Esophagus squamous epithelium (tissue), 5 donors: Measurements from ENCODE around the gene RSU1. TPM values are rescaled to one million over a fixed set of nuclear protein-coding genes. Genes with fewer than 3 reads are reported as not detected.

ENCODE experiments used
- DNase-seq: peaks from one replicate; lab custom pipeline; 2025; lab: John Stamatoyannopoulos, UW
- H3K27ac ChIP-seq, 4 donors: fragments of 200-600 bp; sonication (generic); one replicate each; pipeline ENCODE4 v1.5.1; 2016 to 2019; ENCODE audit warnings: mild to moderate bottlenecking in 1 of 4
- H3K27me3 ChIP-seq, 4 donors: fragments of 200-600 bp; sonication (generic); 1 replicate in 3 of 4; 2 replicates in 1 of 4; pipeline versions ENCODE4 v1.5.1 to v1.6.0; 2017 to 2021; ENCODE audit warnings: antibody characterized with exemption in 1 of 4
- H3K36me3 ChIP-seq, 3 donors: fragments of 200-600 bp; sonication (generic); one replicate each; pipeline ENCODE4 v1.5.1; 2016 to 2019
- H3K4me1 ChIP-seq, 3 donors: fragments of 200-600 bp; sonication (generic); one replicate each; pipeline ENCODE4 v1.5.1; 2017 to 2019
- H3K4me3 ChIP-seq, 4 donors: fragments of 200-600 bp; sonication (generic); 1 replicate in 3 of 4; 2 replicates in 1 of 4; pipeline ENCODE4 v1.5.1; 2016 to 2019; ENCODE audit warnings: mild to moderate bottlenecking in 2 of 4, moderate library complexity in 1 of 4
- H3K9me3 ChIP-seq, 3 donors: fragments of 200-600 bp; sonication (generic); one replicate each; pipeline ENCODE4 v1.5.1; 2016 to 2019
- POLR2A ChIP-seq, 4 donors: fragments of 450-650 bp; IDR thresholded peaks; one replicate each; pipeline ENCODE4 v1.6.1; 2017; ENCODE audit warnings: antibody characterized with exemption in 4 of 4, mild to moderate bottlenecking in 4 of 4, moderate library complexity in 3 of 4
- WGBS, 2 donors: methylation state at CpG; one replicate each; pipeline ENCODE4 v1.1.5; 2018; 5-methylcytosine and 5-hydroxymethylcytosine counted together
- intact Hi-C: fragments of 100-400 bp; cut with DNase I; formaldehyde crosslinking; loops from one replicate; pipeline ENCODE4 v1.15.0; 2022
- total RNA-seq, 4 donors: library from RNA; depleted of rRNA; stranded (reverse); fragments of >200 nt; gene quantifications; one replicate each; pipeline ENCODE4 v1.1.0, GENCODE V29; 2016
- TF ChIP-seq, protein P1 (sequence below), 6 experiments: fragments of 450-650 bp in 4 of 6; fragments of 200-600 bp in 2 of 6; sonication (generic) in 2 of 6; IDR thresholded peaks; one replicate each; pipeline ENCODE4 v1.5.1; 2016 to 2019; ENCODE audit warnings: antibody characterized with exemption in 6 of 6, mild to moderate bottlenecking in 4 of 6, moderate library complexity in 4 of 6
- donor health status: DM: yes; HTN: yes; CAD: no.

RSU1 gene
- total RNA-seq, 4 donors from 2014 or later = 43.5 to 61.5 (median 51.3) TPM

DNA sequence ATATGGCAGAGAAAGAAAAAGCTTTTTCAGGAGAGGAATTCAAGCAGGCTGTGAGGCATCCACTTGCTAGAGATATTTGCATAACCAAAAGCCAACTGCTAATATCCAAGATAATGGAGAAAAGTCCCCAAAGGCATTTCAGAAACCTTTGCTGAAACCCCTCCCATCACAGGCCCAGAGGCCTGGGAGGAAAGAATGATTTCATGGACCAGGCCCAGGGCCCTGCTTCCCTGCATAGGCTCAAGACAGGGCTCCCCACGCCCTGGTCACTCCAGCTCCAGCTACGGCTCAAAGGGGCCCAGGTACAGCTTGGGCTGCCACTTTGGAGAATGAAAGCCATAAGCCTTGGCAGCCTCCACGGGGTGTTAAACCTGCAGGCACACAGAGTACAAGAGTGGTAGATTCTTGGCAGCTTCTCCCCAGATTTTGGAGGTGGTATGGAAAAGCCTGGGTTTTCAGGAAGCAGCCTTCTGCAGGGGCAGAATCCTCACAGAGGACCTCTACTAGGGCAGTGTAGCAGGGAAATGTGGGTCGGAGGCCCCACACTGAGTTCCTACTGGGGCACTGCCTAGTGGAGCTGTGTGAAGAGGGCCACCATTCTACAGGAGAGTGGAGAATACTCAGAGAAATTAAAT is 5.6 kb upstream of the RSU1 start:
- H3K4me1 ChIP-seq = peaks cover 0 to 8% (median 3%) of the 10 kb centered on the region in 3 donors
- H3K27ac ChIP-seq = no peak overlapping the region
- TF ChIP-seq, protein P1, sequence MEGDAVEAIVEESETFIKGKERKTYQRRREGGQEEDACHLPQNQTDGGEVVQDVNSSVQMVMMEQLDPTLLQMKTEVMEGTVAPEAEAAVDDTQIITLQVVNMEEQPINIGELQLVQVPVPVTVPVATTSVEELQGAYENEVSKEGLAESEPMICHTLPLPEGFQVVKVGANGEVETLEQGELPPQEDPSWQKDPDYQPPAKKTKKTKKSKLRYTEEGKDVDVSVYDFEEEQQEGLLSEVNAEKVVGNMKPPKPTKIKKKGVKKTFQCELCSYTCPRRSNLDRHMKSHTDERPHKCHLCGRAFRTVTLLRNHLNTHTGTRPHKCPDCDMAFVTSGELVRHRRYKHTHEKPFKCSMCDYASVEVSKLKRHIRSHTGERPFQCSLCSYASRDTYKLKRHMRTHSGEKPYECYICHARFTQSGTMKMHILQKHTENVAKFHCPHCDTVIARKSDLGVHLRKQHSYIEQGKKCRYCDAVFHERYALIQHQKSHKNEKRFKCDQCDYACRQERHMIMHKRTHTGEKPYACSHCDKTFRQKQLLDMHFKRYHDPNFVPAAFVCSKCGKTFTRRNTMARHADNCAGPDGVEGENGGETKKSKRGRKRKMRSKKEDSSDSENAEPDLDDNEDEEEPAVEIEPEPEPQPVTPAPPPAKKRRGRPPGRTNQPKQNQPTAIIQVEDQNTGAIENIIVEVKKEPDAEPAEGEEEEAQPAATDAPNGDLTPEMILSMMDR (IDR thresholded peaks at IDR 0.05) = no peak
- no peak for TF ChIP-seq POLR2A (IDR thresholded peaks at IDR 0.05)
- no peak overlapping the region for H3K4me3 ChIP-seq
- peaks cover 0 to 14% (median 10%) of the 10 kb centered on the region in 3 donors for H3K9me3 ChIP-seq
- intact Hi-C loops = no loop called here
- H3K27me3 ChIP-seq = no peaks in the 10 kb centered on the region
- no peaks in the 10 kb centered on the region for H3K36me3 ChIP-seq
- 92 to 100% methylated on average over 1 to 2 of the region's 4 CpGs for WGBS, 2 donors
- no peak for DNase-seq

DNA sequence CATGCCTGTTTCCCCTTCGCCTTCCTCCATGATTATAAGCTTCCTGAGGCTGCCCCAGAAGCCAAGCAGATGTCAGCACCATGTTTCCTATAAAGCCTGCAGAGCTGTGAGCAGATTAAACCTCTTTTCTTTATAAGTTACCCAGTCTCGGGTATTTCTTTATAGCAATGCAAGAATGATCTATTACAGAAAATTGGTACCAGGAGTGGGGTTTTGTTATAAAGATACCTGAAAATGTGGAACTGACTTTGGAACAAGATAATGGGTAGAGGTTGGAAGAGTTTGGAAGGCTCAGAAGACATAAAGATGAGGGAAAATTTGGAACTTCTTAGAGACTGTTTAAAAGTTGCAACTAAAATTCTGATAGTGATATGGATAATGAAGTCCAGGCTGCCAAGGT is 4.8 kb upstream of the RSU1 start:
- Histone ChIP-seq H3K4me1 (peaks cover 0 to 9% (median 3%) of the 10 kb centered on the region in 3 donors), H3K4me3 (no peak overlapping the region), H3K27me3 (no peaks in the 10 kb centered on the region), H3K36me3 (no peaks in the 10 kb centered on the region), H3K9me3 (peaks cover 0 to 14% (median 10%) of the 10 kb centered on the region in 3 donors), H3K27ac (no peak overlapping the region)
- TF ChIP-seq POLR2A (IDR thresholded peaks at IDR 0.05) = no peak
- TF ChIP-seq, protein P1 (IDR thresholded peaks at IDR 0.05) = no peak
- no peak for DNase-seq
- WGBS, 2 donors = 76 to 92% methylated on average over 2 of the region's 2 CpGs
- intact Hi-C loops = no loop called here

DNA sequence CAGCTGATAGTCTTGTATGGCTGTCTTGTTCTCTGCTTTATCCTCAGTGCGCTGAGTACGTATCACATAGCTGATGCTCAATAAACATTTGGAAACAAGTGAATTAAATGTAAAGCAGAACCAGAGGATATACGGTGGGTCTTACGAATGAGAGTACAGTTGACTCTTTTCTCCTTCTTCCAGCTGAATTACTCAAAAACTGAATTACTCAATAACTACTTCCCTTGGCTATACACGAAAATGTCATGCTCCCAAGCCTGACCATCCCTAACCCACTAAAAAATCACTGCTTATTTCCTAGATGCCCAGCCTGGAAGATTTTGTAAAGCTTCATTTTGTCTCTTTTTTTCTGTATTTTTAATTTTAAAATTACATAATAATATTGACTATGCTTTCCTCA is 3.2 kb upstream of the RSU1 start:
- DNase-seq = no peak
- no peak overlapping the region for H3K4me3 ChIP-seq
- no peak overlapping the region for H3K27ac ChIP-seq
- intact Hi-C loops = no loop called here
- no peaks in the 10 kb centered on the region for H3K27me3 ChIP-seq
- 76 to 84% methylated on average over 5 of the region's 5 CpGs for whole genome bisulfite sequencing, 2 donors
- H3K4me1 ChIP-seq = peaks cover 12 to 23% (median 13%) of the 10 kb centered on the region in 3 donors
- no peaks in the 10 kb centered on the region for H3K36me3 ChIP-seq
- peaks cover 0 to 14% (median 10%) of the 10 kb centered on the region in 3 donors for H3K9me3 ChIP-seq
- TF ChIP-seq, protein P1 (IDR thresholded peaks at IDR 0.05) = no peak
- no peak for TF ChIP-seq POLR2A (IDR thresholded peaks at IDR 0.05)

DNA sequence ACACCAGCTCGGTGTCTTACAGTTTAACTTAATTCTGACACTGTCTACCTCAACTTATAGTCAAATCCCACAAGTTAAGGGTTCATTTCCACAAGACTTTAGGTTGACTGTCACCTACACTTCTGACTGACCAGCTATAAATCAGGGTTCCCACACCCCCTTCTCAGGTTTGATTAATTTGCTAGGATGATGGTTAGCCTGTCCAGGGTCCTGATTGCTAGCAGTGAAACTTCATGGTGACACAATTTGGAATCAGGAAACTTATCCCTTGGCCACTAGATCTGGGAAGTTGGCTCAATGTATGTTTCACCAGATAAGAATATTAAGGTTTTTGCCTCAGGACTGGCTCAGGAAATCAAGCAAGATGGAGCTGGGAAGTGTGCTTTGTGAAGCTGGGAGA is 2.8 kb upstream of the RSU1 start:
- Histone ChIP-seq H3K36me3 (no peaks in the 10 kb centered on the region), H3K4me3 (no peak overlapping the region), H3K27me3 (no peaks in the 10 kb centered on the region), H3K27ac (no peak overlapping the region), H3K9me3 (peaks cover 0 to 14% (median 10%) of the 10 kb centered on the region in 3 donors), H3K4me1 (peaks cover 13 to 27% (median 13%) of the 10 kb centered on the region in 3 donors)
- TF ChIP-seq, protein P1 (IDR thresholded peaks at IDR 0.05) = no peak
- no peak for TF ChIP-seq POLR2A (IDR thresholded peaks at IDR 0.05)
- intact Hi-C loops = no loop called here
- WGBS, 2 donors = 93% methylated on average over 1 of the region's 1 CpG
- DNase-seq = no peak

DNA sequence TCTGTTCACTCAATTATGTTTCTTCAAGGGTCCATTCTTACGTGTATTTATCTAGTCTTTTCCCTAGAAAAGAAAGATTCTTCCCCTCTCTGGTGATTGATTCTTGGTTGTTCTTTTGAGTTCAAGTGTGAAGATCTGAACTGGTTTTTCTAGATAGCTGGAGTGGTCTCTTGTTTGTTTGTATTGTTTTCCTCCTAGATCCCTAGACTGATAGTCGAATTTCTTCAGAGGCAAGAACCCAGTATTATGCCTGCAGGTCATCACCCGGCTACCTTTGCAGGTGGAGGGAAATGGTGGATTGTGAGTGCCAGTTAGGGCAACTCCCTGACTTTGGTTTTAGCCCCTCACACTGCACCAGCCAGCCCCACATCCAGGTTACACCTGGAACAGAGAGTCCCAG is 2.2 kb upstream of the RSU1 start:
- 55 to 74% methylated on average over 2 to 3 of the region's 3 CpGs for WGBS, 2 donors
- no peak for DNase-seq
- Histone ChIP-seq H3K36me3 (no peaks in the 10 kb centered on the region), H3K27ac (no peak overlapping the region), H3K4me1 (peaks cover 13 to 33% (median 15%) of the 10 kb centered on the region in 3 donors), H3K27me3 (no peaks in the 10 kb centered on the region), H3K9me3 (peaks cover 0 to 14% (median 10%) of the 10 kb centered on the region in 3 donors), H3K4me3 (no peak overlapping the region)
- TF ChIP-seq, protein P1 (IDR thresholded peaks at IDR 0.05) = no peak
- no peak for TF ChIP-seq POLR2A (IDR thresholded peaks at IDR 0.05)
- intact Hi-C loops = no loop called here
